Endothelial cell of umbilical vein (primary cell): ENCODE data around the gene EVX2. TPM values are rescaled to one million over a fixed set of nuclear protein-coding genes. Genes with fewer than 3 reads are reported as not detected.

ENCODE experiments used
- BruUV-seq: library from RNA; stranded (reverse); fragments of 400-500 nt; replicated peaks from 2 replicates; lab custom pipeline; 2021; lab: Mats Ljungman, UMichigan
- CTCF ChIA-PET: fragments of 300-600, 350-600 bp; sonication (Branson Sonifier 250); formaldehyde crosslinking; loops from one replicate; lab custom pipeline; 2021; ENCODE audit warnings: antibody characterized with exemption, inconsistent platforms; lab: Charles Lee
- POLR2A ChIA-PET: fragments of 300-600, 350-600 bp; sonication (Branson Sonifier 250); formaldehyde crosslinking; loops from one replicate; lab custom pipeline; 2021; ENCODE audit warnings: antibody characterized with exemption, inconsistent platforms; lab: Charles Lee
- DNase-seq: peaks from one replicate; pipeline ENCODE4 v3.0.0-alpha.2; 2011; ENCODE audit warnings: low read depth, low spot score
- FAIRE-seq: peaks from 2 replicates; lab custom pipeline; 2011; peaks lifted over from hg19 to GRCh38; lab: Jason Lieb, UNC
- H2AFZ ChIP-seq: 2 replicates; pipeline ENCODE4 v1.6.0; 2012; ENCODE audit warnings: low read depth, low read length, control low read depth, inconsistent platforms
- H3K27ac ChIP-seq: 2 replicates; pipeline ENCODE4 v1.5.1; 2011; ENCODE audit warnings: low read depth, mild to moderate bottlenecking, control low read depth, low read length, moderate library complexity; ENCODE audit not compliant: insufficient read depth
- H3K27me3 ChIP-seq, 2 experiments: 2 replicates each; pipeline versions ENCODE4 v1.6.0 to v1.6.1; 2011; ENCODE audit warnings: low read length in 2 of 2, mixed read lengths in 1 of 2; ENCODE audit not compliant: control insufficient read depth in 2 of 2, insufficient read depth in 2 of 2
- H3K36me3 ChIP-seq, 2 experiments: 2 replicates in 1 of 2; 3 replicates in 1 of 2; pipeline ENCODE4 v1.5.1; 2011; ENCODE audit warnings: low read length in 2 of 2, mild to moderate bottlenecking in 1 of 2, moderate library complexity in 1 of 2; ENCODE audit not compliant: control insufficient read depth in 2 of 2, insufficient read depth in 2 of 2; ENCODE audit errors: extremely low read depth in 1 of 2
- H3K4me1 ChIP-seq: 3 replicates; pipeline ENCODE4 v1.5.1; 2011; ENCODE audit warnings: mild to moderate bottlenecking, low read length; ENCODE audit not compliant: control insufficient read depth, insufficient read depth; ENCODE audit errors: extremely low read depth
- H3K4me2 ChIP-seq: 2 replicates; pipeline ENCODE4 v1.6.1; 2011; ENCODE audit warnings: low read length, control low read depth, mixed read lengths; ENCODE audit not compliant: insufficient read depth
- H3K4me3 ChIP-seq, 3 experiments: fragments of 200-600 bp in 1 of 3; sonication (generic), shearing (Covaris generic) in 1 of 3; replicated peaks in 1 of 3; 2 replicates each; pipeline ENCODE4 v1.5.1; 2011 to 2016; ENCODE audit warnings: control low read depth in 3 of 3, low read length in 3 of 3, mild to moderate bottlenecking in 2 of 3, inconsistent platforms in 1 of 3, low read depth in 1 of 3, moderate library complexity in 1 of 3; ENCODE audit not compliant: insufficient read depth in 1 of 3
- H3K79me2 ChIP-seq: 2 replicates; pipeline ENCODE4 v1.6.0; 2012; ENCODE audit warnings: low read length, inconsistent platforms; ENCODE audit not compliant: control insufficient read depth, insufficient read depth
- H3K9ac ChIP-seq: replicated peaks from 2 replicates; pipeline ENCODE3; 2011; ENCODE audit warnings: low read length, control low read depth; ENCODE audit not compliant: insufficient read depth; ENCODE audit errors: extremely low read depth
- H3K9me1 ChIP-seq: replicated peaks from 3 replicates; pipeline ENCODE4 v1.6.0; 2011; ENCODE audit warnings: mild to moderate bottlenecking, low read length; ENCODE audit not compliant: control insufficient read depth, insufficient read depth; ENCODE audit errors: extremely low read depth
- H3K9me3 ChIP-seq: replicated peaks from 2 replicates; pipeline ENCODE4 v1.5.1; 2012; ENCODE audit warnings: low read length, inconsistent platforms; ENCODE audit not compliant: control insufficient read depth, insufficient read depth
- H4K20me1 ChIP-seq: replicated peaks from 2 replicates; pipeline ENCODE3; 2011; ENCODE audit warnings: mild to moderate bottlenecking, low read length; ENCODE audit not compliant: control insufficient read depth, insufficient read depth; ENCODE audit errors: extremely low read depth
- EZH2 ChIP-seq: IDR thresholded peaks from 2 replicates; pipeline ENCODE4 v1.6.1; 2012; ENCODE audit warnings: borderline replicate concordance, low read depth, mild to moderate bottlenecking, moderate library complexity, low read length, inconsistent platforms; ENCODE audit not compliant: severe bottlenecking
- FOS ChIP-seq: IDR thresholded peaks from 2 replicates; pipeline ENCODE4 v1.6.1; 2011; ENCODE audit warnings: mild to moderate bottlenecking, low read length, moderate library complexity, borderline replicate concordance; ENCODE audit not compliant: insufficient read depth
- POLR2AphosphoS5 ChIP-seq: IDR thresholded peaks from 2 replicates; pipeline ENCODE4 v1.6.1; 2012; ENCODE audit warnings: low read depth, mild to moderate bottlenecking, control low read depth, low read length, moderate library complexity; ENCODE audit not compliant: insufficient read depth
- dilution Hi-C: fragments of 300-500 bp; cut with MboI; formaldehyde crosslinking; loops from one replicate; pipeline ENCODE4 v1.15.0; 2019; ENCODE audit warnings: low sequenced_read_pairs; ENCODE audit not compliant: extremely low pct_ligation_motif_present
- intact Hi-C: fragments of 100-400 bp; cut with micrococcal nuclease; formaldehyde crosslinking; loops from one replicate; pipeline ENCODE4 v1.10.0; 2022
- polyA plus RNA-seq, 4 experiments: library from polyadenylated mRNA; depleted of rRNA in 3 of 4; stranded (reverse) in 3 of 4; unstranded in 1 of 4; fragments of >200 nt; gene quantifications; 2 replicates each; pipeline versions ENCODE4 v1.2.1 to v1.2.3, GENCODE V29; 2011 to 2012; ENCODE audit warnings: missing spikeins in 1 of 4
- total RNA-seq: library from RNA; stranded (reverse); gene quantifications from 2 replicates; pipeline ENCODE4 v1.2.3, GENCODE V29; 2021
- TF ChIP-seq, protein P1 (sequence below), 2 donors: IDR thresholded peaks; 1 replicate in 1 of 2; 2 replicates in 1 of 2; pipeline ENCODE4 v1.5.1; 2011; ENCODE audit warnings: low read length in 2 of 2, mild to moderate bottlenecking in 2 of 2, moderate library complexity in 2 of 2, control low read depth in 1 of 2, inconsistent platforms in 1 of 2, low read depth in 1 of 2; ENCODE audit not compliant: insufficient read depth in 1 of 2; ENCODE audit errors: extremely low read depth in 1 of 2

Gene EVX2
- total and polyA plus RNA-seq, 2 donors (not counting 3 experiments of a cell fraction or from before 2014, with no cell fraction given), result not detected

DNA sequence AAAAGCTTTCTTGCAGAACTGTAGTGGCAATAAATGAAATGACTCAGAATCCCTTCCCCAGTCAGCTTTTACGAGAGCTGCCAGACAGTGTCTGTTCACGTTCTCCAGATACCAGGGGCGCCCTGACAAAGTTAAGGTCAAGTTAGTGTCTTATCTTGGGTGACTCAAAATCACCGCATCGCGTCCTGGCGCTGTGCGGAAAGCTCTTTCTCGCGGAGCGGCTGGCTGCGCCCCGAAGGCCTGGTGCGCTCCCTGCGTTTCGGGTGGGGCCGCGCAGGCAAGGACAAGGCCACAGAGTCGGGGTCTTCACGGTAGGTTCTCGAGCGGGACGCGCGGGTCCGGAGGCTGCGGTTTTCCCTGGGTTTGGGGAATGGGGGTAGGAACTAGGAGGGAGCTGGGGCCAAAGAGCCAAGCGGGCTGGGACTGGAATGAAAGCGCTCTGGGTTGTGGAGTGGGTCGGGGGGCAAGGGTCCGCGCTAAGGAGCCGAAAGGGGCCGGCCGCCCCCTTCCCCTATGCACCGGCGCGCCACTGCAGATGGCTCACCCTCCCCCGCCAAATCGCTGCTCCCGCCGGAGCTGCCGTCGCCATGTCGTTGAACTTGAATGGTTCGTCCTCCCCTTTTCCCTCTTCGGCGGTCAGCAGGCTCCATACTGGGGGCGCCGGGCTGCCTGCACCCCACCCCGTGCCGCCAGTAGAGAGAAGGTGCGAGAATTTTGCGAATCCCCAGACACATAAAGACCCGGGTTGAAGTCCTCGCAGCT is 20.7 kb upstream of the EVX2 start:
- POLR2A ChIA-PET, result no interaction called here
- no peak overlapping the region for H2AFZ ChIP-seq
- no peaks in the 10 kb centered on the region for H3K4me1 ChIP-seq
- dilution Hi-C loops, result no loop called here
- no peak overlapping the region for H3K9ac ChIP-seq
- FAIRE-seq (no peak), DNase-seq (no peak)
- no TSS peak for BruUV-seq
- no peaks in the 10 kb centered on the region for H4K20me1 ChIP-seq
- H3K4me3 ChIP-seq, result no peak overlapping the region
- peaks cover 84 to 96% of the 10 kb centered on the region in 2 experiments for H3K27me3 ChIP-seq
- H3K9me3 ChIP-seq, result no peaks in the 10 kb centered on the region
- H3K27ac ChIP-seq, result no peak overlapping the region
- CTCF ChIA-PET, result interaction anchor here (0.5 to 1.6 kb wide), 9 partner anchors 9 to 853 kb away, joined by 3 to 6 read pairs (median 4); no protein-coding TSS in a partner anchor
- no peaks in the 10 kb centered on the region for H3K79me2 ChIP-seq
- intact Hi-C loops, result no loop called here
- H3K9me1 ChIP-seq, result no peaks in the 10 kb centered on the region
- TF ChIP-seq FOS (no peak), POLR2AphosphoS5 (no peak), EZH2 (peak; percentile 77)
- H3K36me3 ChIP-seq, result no peaks in the 10 kb centered on the region
- no peak overlapping the region for H3K4me2 ChIP-seq

DNA sequence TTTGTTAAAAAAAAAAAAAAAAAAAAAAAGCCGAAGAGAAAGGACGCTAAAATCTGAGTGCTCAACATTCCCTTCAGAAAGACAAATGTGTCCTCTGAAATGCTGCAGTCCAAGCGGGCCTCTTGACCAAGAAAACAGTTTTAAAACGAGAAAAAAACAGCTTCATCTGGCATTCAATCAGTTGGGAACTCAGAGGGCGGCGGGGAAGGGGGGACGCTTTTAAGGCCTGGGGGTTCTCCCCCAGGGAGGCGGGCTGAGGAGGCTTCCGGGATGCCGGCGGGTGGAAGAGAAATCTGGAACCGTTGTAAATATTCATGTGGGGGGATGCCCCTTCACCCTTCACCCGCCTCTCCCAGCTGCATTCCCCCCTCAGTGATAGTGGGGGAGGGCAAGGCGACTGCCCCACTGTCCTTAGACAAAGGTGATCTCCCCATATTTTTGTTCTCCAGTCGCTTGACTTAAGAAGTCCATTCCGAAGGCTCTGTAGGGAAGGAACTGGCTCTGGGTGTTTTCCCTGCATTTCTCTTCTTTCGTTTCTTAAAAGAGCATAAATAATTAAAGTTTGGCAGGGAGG is 20.1 kb upstream of the EVX2 start:
- no peaks in the 10 kb centered on the region for H3K36me3 ChIP-seq
- CTCF ChIA-PET, result interaction anchor here (0.5 to 2.4 kb wide), 11 partner anchors 7 to 1404 kb away, joined by 3 to 13 read pairs (median 4); no protein-coding TSS in a partner anchor
- no peaks in the 10 kb centered on the region for H4K20me1 ChIP-seq
- BruUV-seq, result no TSS peak
- DNase-seq, result no peak
- H3K27me3 ChIP-seq, result peaks cover 84 to 96% of the 10 kb centered on the region in 2 experiments
- intact Hi-C loops (no loop called here), dilution Hi-C loops (no loop called here)
- no peak for FAIRE-seq
- no peaks in the 10 kb centered on the region for H3K9me1 ChIP-seq
- TF ChIP-seq, protein P1, sequence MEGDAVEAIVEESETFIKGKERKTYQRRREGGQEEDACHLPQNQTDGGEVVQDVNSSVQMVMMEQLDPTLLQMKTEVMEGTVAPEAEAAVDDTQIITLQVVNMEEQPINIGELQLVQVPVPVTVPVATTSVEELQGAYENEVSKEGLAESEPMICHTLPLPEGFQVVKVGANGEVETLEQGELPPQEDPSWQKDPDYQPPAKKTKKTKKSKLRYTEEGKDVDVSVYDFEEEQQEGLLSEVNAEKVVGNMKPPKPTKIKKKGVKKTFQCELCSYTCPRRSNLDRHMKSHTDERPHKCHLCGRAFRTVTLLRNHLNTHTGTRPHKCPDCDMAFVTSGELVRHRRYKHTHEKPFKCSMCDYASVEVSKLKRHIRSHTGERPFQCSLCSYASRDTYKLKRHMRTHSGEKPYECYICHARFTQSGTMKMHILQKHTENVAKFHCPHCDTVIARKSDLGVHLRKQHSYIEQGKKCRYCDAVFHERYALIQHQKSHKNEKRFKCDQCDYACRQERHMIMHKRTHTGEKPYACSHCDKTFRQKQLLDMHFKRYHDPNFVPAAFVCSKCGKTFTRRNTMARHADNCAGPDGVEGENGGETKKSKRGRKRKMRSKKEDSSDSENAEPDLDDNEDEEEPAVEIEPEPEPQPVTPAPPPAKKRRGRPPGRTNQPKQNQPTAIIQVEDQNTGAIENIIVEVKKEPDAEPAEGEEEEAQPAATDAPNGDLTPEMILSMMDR (IDR thresholded peaks at IDR 0.05; ENCODE audit: extremely low read depth in 1 of 2, insufficient read depth in 1 of 2, low read depth in 1 of 2, low read length in 2 of 2), result no peak
- TF ChIP-seq EZH2, result peak; percentile 29
- H3K9me3 ChIP-seq, result no peaks in the 10 kb centered on the region
- no peaks in the 10 kb centered on the region for H3K79me2 ChIP-seq
- no peak overlapping the region for H3K4me3 ChIP-seq
- POLR2A ChIA-PET, result no interaction called here
- H2AFZ ChIP-seq, result no peak overlapping the region
- H3K9ac ChIP-seq, result no peak overlapping the region
- H3K4me1 ChIP-seq, result no peaks in the 10 kb centered on the region
- no peak overlapping the region for H3K27ac ChIP-seq
- H3K4me2 ChIP-seq, result no peak overlapping the region
